LNCAP (cell line): Measurements from ENCODE around the gene CFAP45.

Experiments
- TF ChIP-seq, protein P1 (sequence below): fragments of 450-650 bp; IDR thresholded peaks from 2 replicates; pipeline ENCODE4 v1.5.1; 2017; ENCODE audit warnings: mild to moderate bottlenecking

CFAP45 gene

DNA sequence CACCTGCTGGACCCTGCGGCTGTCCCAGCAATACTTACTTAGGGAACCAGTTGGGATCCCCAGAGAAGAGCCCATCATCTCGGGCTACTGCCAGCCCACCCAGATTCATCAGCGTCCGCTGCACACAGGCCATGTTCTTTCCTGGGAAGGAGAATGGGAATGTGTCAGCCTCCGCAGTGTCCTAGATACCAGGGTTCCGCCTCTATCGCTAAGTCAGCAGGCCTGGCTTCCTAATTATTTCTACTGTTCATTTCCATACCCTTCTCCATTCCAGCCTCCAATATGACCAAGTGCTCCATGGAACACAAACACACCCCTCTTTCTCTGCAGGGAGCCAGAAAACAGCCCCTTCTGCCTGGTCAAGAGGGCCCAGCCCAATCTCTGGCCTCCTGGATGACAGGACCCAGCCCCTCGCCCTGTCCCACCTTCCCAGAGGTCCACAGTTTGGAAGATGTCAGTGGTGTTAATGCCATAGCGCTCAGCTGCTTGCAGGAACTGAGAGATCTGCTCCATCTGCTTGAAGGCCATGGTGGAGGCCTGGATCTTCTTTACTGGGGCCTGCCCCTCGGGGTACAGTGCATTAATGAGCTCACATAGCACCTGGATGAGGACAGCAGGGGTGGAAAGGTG, 19.4 kb upstream of the CFAP45 start:
- TF ChIP-seq, protein P1, sequence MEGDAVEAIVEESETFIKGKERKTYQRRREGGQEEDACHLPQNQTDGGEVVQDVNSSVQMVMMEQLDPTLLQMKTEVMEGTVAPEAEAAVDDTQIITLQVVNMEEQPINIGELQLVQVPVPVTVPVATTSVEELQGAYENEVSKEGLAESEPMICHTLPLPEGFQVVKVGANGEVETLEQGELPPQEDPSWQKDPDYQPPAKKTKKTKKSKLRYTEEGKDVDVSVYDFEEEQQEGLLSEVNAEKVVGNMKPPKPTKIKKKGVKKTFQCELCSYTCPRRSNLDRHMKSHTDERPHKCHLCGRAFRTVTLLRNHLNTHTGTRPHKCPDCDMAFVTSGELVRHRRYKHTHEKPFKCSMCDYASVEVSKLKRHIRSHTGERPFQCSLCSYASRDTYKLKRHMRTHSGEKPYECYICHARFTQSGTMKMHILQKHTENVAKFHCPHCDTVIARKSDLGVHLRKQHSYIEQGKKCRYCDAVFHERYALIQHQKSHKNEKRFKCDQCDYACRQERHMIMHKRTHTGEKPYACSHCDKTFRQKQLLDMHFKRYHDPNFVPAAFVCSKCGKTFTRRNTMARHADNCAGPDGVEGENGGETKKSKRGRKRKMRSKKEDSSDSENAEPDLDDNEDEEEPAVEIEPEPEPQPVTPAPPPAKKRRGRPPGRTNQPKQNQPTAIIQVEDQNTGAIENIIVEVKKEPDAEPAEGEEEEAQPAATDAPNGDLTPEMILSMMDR = no peak

- TF ChIP-seq, protein P1 = no peak
Observed at GRCh38 chr1:159918352-159919200, 18.6 kb upstream of the CFAP45 start.

GRCh38 chr1:159917533-159918351, 17.8 kb upstream of the CFAP45 start:
- TF ChIP-seq, protein P1 = no peak

- TF ChIP-seq, protein P1 = no peak
Observed at GRCh38 chr1:159916242-159917051, 16.5 kb upstream of the CFAP45 start.

- TF ChIP-seq, protein P1 = no peak
Observed at GRCh38 chr1:159915571-159916241, 15.7 kb upstream of the CFAP45 start.

- TF ChIP-seq, protein P1 = no peak
Observed at GRCh38 chr1:159914252-159915018, 14.5 kb upstream of the CFAP45 start.
